GM23338 (cell line): ENCODE data around the gene AMY2B. TPM values are rescaled to one million over a fixed set of nuclear protein-coding genes. Genes with fewer than 3 reads are reported as not detected.
"Not testable (repeated sequence)": the region's sequence is repeated elsewhere in the genome, so short reads cannot be mapped to it uniquely, and the experiment has no call there.

Experiments
- ATAC-seq: fragments of 200-7000 bp; cut with Tn5 transposase; 3 replicates; pipeline ENCODE4 v1.9.1; 2020
- DNase-seq: peaks from one replicate; pipeline ENCODE4 v3.0.0-alpha.2; 2015; ENCODE audit warnings: low spot score
- H2AFZ ChIP-seq: fragments of 200-600 bp; sonication (generic); 2 replicates; pipeline ENCODE4 v1.8.0; 2016; ENCODE audit warnings: antibody characterized with exemption, mild to moderate bottlenecking, moderate library complexity
- H3F3A ChIP-seq: fragments of 200-600 bp; sonication (generic); replicated peaks from 2 replicates; pipeline ENCODE4 v1.8.0; 2017; ENCODE audit warnings: antibody characterized with exemption, mixed run types, low read depth
- H3K27ac ChIP-seq: fragments of 200-600 bp; sonication (generic); 2 replicates; pipeline ENCODE4 v1.6.1; 2016; ENCODE audit warnings: low read depth
- H3K27me3 ChIP-seq: fragments of 200-600 bp; sonication (generic); 2 replicates; pipeline ENCODE4 v1.8.0; 2016; ENCODE audit warnings: mild to moderate bottlenecking, mixed run types, moderate library complexity; ENCODE audit not compliant: insufficient read depth
- H3K36me3 ChIP-seq: fragments of 200-600 bp; sonication (generic); 2 replicates; pipeline ENCODE4 v1.8.0; 2016; ENCODE audit warnings: mild to moderate bottlenecking; ENCODE audit not compliant: insufficient read depth
- H3K4me1 ChIP-seq: fragments of 200-600 bp; sonication (generic); 2 replicates; pipeline ENCODE4 v1.8.0; 2016; ENCODE audit warnings: mild to moderate bottlenecking, moderate library complexity; ENCODE audit not compliant: insufficient read depth
- H3K4me2 ChIP-seq: fragments of 200-600 bp; sonication (generic); 2 replicates; pipeline ENCODE4 v1.7.1; 2017; ENCODE audit warnings: mixed run types
- H3K4me3 ChIP-seq: fragments of 200-600 bp; sonication (generic); 2 replicates; pipeline ENCODE4 v1.6.1; 2016; ENCODE audit warnings: mixed run types
- H3K79me2 ChIP-seq: fragments of 200-600 bp; sonication (generic); replicated peaks from 2 replicates; pipeline ENCODE4 v1.8.0; 2017; ENCODE audit warnings: mild to moderate bottlenecking; ENCODE audit not compliant: insufficient read depth
- H3K9me2 ChIP-seq: fragments of 200-600 bp; sonication (generic); 2 replicates; pipeline ENCODE4 v1.8.0; 2017; ENCODE audit not compliant: insufficient read depth
- H4K20me1 ChIP-seq: fragments of 200-600 bp; sonication (generic); replicated peaks from 2 replicates; pipeline ENCODE4 v1.8.0; 2017; ENCODE audit warnings: mild to moderate bottlenecking; ENCODE audit not compliant: insufficient read depth
- H3K27ac Mint-ChIP-seq: 2 replicates; pipeline ENCODE4 v1.8.0; 2020; ENCODE audit warnings: inconsistent platforms, mild to moderate bottlenecking, moderate library complexity, mixed read lengths
- H3K27me3 Mint-ChIP-seq: 3 replicates; pipeline ENCODE4 v1.8.0; 2022; ENCODE audit warnings: low read depth, mild to moderate bottlenecking, moderate library complexity, mixed read lengths, inconsistent platforms; ENCODE audit not compliant: insufficient read depth, poor library complexity
- H3K36me3 Mint-ChIP-seq: 3 replicates; pipeline ENCODE4 v1.8.0; 2021; ENCODE audit warnings: low read depth, mild to moderate bottlenecking, inconsistent platforms, moderate library complexity, mixed read lengths
- H3K4me1 Mint-ChIP-seq: 3 replicates; pipeline ENCODE4 v1.8.0; 2020; ENCODE audit warnings: mild to moderate bottlenecking, inconsistent platforms, mixed read lengths
- H3K4me3 Mint-ChIP-seq: 3 replicates; pipeline ENCODE4 v1.8.0; 2021; ENCODE audit warnings: moderate library complexity, mild to moderate bottlenecking, inconsistent platforms, mixed read lengths
- H3K9me3 Mint-ChIP-seq: 3 replicates; pipeline ENCODE4 v1.8.0; 2020; ENCODE audit warnings: moderate library complexity, mild to moderate bottlenecking, inconsistent platforms, mixed read lengths
- CREB1 ChIP-seq: fragments of 250-450 bp; sonication (Bioruptor Pico); IDR thresholded peaks from 2 replicates; pipeline ENCODE4 v1.5.0; 2020; ENCODE audit warnings: low read depth, mild to moderate bottlenecking, moderate library complexity
- EZH2 ChIP-seq: fragments of 200-600 bp; sonication (generic); IDR thresholded peaks from one replicate; pipeline ENCODE4 v1.8.0; 2017; ENCODE audit warnings: antibody characterized with exemption, mild to moderate bottlenecking, low read depth; ENCODE audit not compliant: unreplicated experiment
- STAT1 ChIP-seq: IDR thresholded peaks from one replicate; pipeline ENCODE4 v1.6.1; 2016; ENCODE audit warnings: antibody characterized with exemption; ENCODE audit not compliant: unreplicated experiment
- ZNF462 ChIP-seq: fragments of 250-450 bp; sonication (Bioruptor Pico); IDR thresholded peaks from 2 replicates; pipeline ENCODE4 v1.5.0; 2020; ENCODE audit warnings: mild to moderate bottlenecking, moderate library complexity
- polyA plus RNA-seq: library from polyadenylated mRNA; unstranded; fragments of >200 nt; fragmentation: Nextera tagmentation; extraction: Ambion mirVana; gene quantifications from 2 replicates; pipeline ENCODE4 v1.2.1, GENCODE V29; 2016
- total RNA-seq: library from RNA; depleted of rRNA; stranded (reverse); fragments of >200 nt; shearing (Covaris generic); gene quantifications from 2 replicates; pipeline ENCODE4 v1.2.3, GENCODE V29; 2014

The AMY2B gene
- total and polyA plus RNA-seq, 2 experiments from 2014 or later, result 1.5 to 2.5 TPM

- Histone ChIP-seq H3K9me2 (no peaks in the 10 kb centered on the region; the same call in 1 of the 2 replicates), H3K27ac (no peak overlapping the region), H3F3A (no peaks in the 10 kb centered on the region), H3K4me1 (no peaks in the 10 kb centered on the region), H4K20me1 (no peaks in the 10 kb centered on the region), H3K79me2 (no peaks in the 10 kb centered on the region), H2AFZ (no peak overlapping the region), H3K27me3 (no peaks in the 10 kb centered on the region), H3K36me3 (0 out of 2 replicates have a peak, but pooled peaks cover 4% of the 10 kb centered on the region), H3K4me3 (no peak overlapping the region), H3K4me2 (no peak overlapping the region)
- no peak overlapping the region for H3K27ac Mint-ChIP-seq
- H3K36me3 Mint-ChIP-seq, result peaks cover 14% of the 10 kb centered on the region
- peaks cover 27% of the 10 kb centered on the region for H3K9me3 Mint-ChIP-seq
- no peaks in the 10 kb centered on the region for H3K4me1 Mint-ChIP-seq
- no peak for DNase-seq
- H3K4me3 Mint-ChIP-seq, result no peak overlapping the region
- peaks cover 3% of the 10 kb centered on the region for H3K27me3 Mint-ChIP-seq
- no peak for ATAC-seq
- no peak for TF ChIP-seq ZNF462
- TF ChIP-seq EZH2, result no peak
- TF ChIP-seq CREB1 (CRISPR knock-in tag), result no peak
- no peak for TF ChIP-seq STAT1
Observed at GRCh38 chr1:103584537-103584936, 13.1 kb downstream of the AMY2B start.

GRCh38 chr1:103602740-103603139, 31.4 kb downstream of the AMY2B start:
- DNase-seq, H3K27ac Mint-ChIP-seq, H3K4me2 ChIP-seq, H3K9me3 Mint-ChIP-seq, H3F3A ChIP-seq, H3K4me1 Mint-ChIP-seq, H3K79me2 ChIP-seq, H3K36me3 Mint-ChIP-seq, H3K4me3 Mint-ChIP-seq, ATAC-seq, H3K27ac ChIP-seq, H3K27me3 ChIP-seq, H3K36me3 ChIP-seq, H3K9me2 ChIP-seq, H4K20me1 ChIP-seq, H3K4me1 ChIP-seq, H3K27me3 Mint-ChIP-seq, H3K4me3 ChIP-seq, H2AFZ ChIP-seq: not testable (repeated sequence)
